Coronary artery (tissue), 2 donors: ENCODE measurements around the gene CSGALNACT2.
A peak's percentile ranks its signal among the peaks of the same experiment; 100 is the strongest.

Experiments used
- DNase-seq: peaks from one replicate; pipeline ENCODE4 v3.0.0-alpha.2; 2017; ENCODE audit warnings: low spot score
- H3K27ac ChIP-seq, 2 donors: fragments of 200-600 bp; sonication (generic); one replicate each; pipeline ENCODE4 v1.5.1; 2016 to 2019
- H3K4me3 ChIP-seq: fragments of 200-600 bp; sonication (generic); 2 replicates; pipeline ENCODE4 v1.5.1; 2016; ENCODE audit warnings: mild to moderate bottlenecking, moderate library complexity
- TF ChIP-seq, protein P1 (sequence below): fragments of 200-600 bp; sonication (generic); IDR thresholded peaks from one replicate; pipeline ENCODE4 v1.5.1; 2019; ENCODE audit warnings: antibody characterized with exemption

CSGALNACT2 gene

DNA sequence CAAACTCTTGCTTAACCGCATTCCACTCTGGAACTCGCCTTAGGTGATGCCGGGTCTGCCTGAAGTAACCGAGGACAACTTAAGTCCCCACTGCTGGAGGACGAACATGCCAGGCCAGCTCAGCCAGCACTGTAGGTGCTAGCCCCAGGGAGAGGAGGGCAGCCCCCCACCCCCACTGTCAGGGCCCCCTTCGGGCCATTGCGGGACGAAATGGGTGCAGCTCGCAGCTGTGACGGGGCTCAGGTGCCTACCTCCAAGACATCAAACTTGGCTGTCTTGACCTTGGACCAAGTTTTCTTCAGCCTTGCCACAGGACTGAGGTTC, 60.4 kb downstream of the CSGALNACT2 start:
- no peak overlapping the region for H3K4me3 ChIP-seq
- DNase-seq = no peak
- H3K27ac ChIP-seq = no peak overlapping the region
- TF ChIP-seq, protein P1, sequence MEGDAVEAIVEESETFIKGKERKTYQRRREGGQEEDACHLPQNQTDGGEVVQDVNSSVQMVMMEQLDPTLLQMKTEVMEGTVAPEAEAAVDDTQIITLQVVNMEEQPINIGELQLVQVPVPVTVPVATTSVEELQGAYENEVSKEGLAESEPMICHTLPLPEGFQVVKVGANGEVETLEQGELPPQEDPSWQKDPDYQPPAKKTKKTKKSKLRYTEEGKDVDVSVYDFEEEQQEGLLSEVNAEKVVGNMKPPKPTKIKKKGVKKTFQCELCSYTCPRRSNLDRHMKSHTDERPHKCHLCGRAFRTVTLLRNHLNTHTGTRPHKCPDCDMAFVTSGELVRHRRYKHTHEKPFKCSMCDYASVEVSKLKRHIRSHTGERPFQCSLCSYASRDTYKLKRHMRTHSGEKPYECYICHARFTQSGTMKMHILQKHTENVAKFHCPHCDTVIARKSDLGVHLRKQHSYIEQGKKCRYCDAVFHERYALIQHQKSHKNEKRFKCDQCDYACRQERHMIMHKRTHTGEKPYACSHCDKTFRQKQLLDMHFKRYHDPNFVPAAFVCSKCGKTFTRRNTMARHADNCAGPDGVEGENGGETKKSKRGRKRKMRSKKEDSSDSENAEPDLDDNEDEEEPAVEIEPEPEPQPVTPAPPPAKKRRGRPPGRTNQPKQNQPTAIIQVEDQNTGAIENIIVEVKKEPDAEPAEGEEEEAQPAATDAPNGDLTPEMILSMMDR = no peak

DNA sequence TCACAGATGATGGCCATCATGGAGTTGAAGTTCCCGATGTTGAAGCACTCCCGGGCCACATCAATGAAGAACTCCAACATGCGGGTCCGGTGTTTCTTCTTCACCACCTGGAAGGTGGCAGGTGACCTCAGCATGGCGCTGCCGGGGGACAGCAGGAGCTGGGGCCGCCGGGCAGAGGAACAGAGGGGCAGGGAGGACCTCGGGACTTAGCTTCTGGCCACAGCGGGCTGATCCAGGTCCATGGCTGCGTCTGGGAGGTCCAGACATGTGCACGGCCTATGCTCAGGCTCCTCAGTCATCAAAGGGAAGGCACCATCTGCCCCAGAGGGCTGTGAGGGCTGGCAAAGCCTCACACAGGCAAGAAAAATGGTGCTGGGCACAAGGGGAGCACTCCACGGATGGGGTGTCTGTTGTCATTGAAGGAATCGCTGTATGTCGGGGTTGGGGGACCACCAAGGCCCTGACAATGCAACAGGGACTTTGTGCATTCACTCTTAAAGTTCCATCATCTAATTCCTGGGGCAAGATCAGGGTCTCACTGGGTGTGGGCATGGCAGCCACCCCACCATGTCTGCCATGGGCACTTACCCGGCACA, 60.9 kb downstream of the CSGALNACT2 start:
- DNase-seq = no peak
- H3K4me3 ChIP-seq = no peak overlapping the region
- TF ChIP-seq, protein P1 = no peak
- no peak overlapping the region for H3K27ac ChIP-seq

DNA sequence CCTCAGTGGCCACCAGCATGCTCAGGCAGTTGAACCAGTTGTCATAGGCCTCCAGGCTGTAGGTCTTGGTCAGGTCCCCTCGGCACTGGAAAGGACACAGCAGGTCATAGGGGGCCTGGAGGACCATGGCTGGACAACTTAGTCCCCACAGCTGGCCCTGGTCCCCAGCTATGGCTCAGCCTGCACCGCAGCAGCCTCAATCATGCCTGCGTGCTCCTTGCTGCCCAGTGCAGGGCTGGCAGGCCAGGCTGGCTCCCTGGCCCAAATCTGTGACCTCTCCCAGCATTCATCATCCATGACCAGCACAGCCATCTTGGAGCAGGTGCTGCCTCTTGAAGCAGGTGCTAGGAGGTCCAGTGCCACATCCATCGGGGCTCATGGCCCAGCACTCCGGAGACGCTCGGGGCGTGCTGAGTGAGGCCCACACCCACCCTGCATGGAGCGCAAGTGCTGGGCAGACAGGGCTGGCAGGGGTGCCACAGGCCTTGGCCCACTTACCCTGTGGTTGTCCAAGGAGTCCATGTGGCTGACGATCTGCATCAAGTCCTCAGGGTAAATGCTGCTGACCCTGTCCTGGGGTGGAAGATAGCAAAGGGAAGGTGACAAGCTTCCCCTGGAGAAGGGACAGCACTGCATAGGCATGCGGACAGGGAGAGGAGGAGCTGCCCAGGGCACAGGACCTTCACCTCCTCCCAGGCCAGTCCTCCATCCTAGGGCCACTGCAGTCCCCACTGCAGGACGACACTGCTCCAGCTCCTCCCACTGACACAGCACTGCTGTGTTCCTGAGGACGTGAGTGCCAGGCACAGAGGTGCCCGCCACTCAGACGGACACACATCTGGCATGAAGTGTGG, 61.7 kb downstream of the CSGALNACT2 start:
- peak; percentile 72 for DNase-seq
- H3K4me3 ChIP-seq = no peak overlapping the region
- TF ChIP-seq, protein P1 = no peak
- no peak overlapping the region for H3K27ac ChIP-seq

DNA sequence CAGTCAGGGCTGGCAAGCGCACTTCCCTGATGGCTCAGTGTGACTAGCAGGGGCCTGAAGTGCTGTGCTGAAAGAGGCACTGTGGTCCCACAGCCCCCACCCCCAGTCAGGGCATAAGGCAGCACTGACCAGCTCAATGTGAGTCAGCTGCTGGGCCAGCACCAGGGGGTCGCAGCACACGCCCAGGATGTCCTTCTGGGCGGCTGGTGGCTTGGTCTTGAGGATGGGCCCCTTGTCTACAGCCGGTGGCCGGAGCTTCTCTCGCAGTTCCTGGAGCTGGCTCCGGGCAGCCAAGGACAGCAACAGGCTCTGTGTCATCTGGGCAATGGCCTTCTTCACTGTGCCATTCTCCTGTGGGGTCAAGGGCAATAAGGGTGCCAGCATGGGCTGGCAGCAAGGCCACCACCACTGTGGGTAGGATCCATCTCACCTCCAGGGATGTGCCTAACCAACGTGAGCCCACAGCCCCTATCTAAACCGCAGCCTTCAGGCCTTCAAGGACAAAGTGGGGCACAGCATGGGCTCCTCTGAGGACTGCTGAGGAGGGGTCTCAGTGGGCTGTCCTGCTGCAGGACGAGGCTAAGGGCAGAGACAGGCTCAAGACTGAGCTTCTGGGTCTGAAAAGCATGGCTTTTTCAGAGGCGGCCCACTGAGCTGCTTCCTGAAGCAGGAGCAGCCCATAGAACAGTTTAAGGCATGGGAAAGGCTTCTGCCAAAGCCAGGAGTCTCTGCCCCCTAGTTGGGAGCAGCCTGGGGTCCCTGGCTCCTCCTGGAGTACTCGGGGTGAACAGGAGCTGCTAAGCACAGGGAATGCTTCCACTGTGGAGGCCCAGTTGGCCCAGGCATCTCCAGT, 62.5 kb downstream of the CSGALNACT2 start:
- no peak for DNase-seq
- Histone ChIP-seq H3K27ac (no peak overlapping the region), H3K4me3 (no peak overlapping the region)
- TF ChIP-seq, protein P1 = no peak

DNA sequence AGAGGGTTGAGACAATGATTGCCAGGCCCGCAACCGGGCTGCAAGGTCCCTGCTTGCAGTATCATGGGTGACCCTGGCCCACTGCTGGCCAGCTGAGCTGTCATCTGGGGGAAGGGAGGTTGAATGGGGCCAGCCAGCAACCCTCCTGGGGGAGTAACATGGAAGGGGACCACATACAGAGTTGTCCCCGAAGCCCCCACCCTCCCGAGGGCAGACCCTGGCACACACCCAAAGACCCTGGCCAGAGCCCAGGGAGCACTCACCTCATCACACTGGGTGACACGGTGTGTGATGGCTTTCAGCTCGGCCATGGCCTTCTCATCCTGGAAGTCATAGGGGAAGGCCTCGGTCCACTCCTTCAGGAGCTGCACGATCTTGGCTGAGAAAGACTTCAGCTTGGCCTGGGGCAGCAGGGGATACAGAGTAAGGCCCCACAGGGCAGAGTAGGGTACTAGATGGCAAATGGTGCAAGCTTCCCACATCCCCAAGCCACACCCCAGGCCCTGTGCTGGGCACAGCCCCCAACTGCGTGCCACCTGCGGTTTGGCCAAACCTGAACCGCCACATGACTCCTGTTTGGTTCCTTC, 63.4 kb downstream of the CSGALNACT2 start:
- peak; percentile 68 for DNase-seq
- H3K27ac ChIP-seq = no peak overlapping the region
- TF ChIP-seq, protein P1 = no peak
- no peak overlapping the region for H3K4me3 ChIP-seq

- TF ChIP-seq, protein P1 = peak; percentile 23
- Histone ChIP-seq H3K27ac (no peak overlapping the region), H3K4me3 (peak overlapping the region; percentile 73)
- peak; percentile 70 for DNase-seq
These were observed 64.0 kb downstream of the CSGALNACT2 start for GRCh38 chr10:43202224-43202656.
